Stomach (tissue), 9 donors: ENCODE measurements around the gene AUTS2. TPM values are rescaled to one million over a fixed set of nuclear protein-coding genes. Genes with fewer than 3 reads are reported as not detected.
A peak's percentile ranks its signal among the peaks of the same experiment; 100 is the strongest.

Experiments used
- DNase-seq, 2 donors: peaks; one replicate each; pipeline versions ENCODE4 v3.0.0 to v3.0.0-alpha.2; 2013 to 2019
- H3K27ac ChIP-seq, 5 donors: fragments of 200-600 bp in 4 of 5; sonication (generic) in 4 of 5; one replicate each; pipeline ENCODE4 v1.5.1; 2013 to 2019; ENCODE audit warnings: mild to moderate bottlenecking in 1 of 5, moderate library complexity in 1 of 5
- H3K27me3 ChIP-seq, 3 donors: fragments of 200-600 bp; sonication (generic); one replicate each; pipeline ENCODE4 v1.5.1; 2017 to 2019; ENCODE audit warnings: mixed run types in 1 of 3
- H3K36me3 ChIP-seq, 4 donors: fragments of 200-600 bp; sonication (generic); 1 replicate in 3 of 4; 2 replicates in 1 of 4; pipeline ENCODE4 v1.5.1; 2016 to 2019
- H3K4me1 ChIP-seq, 4 donors: fragments of 200-600 bp; sonication (generic); one replicate each; pipeline ENCODE4 v1.5.1; 2016 to 2019
- H3K4me3 ChIP-seq, 4 donors: fragments of 200-600 bp; sonication (generic) in 3 of 4; one replicate each; pipeline ENCODE4 v1.5.1; 2016 to 2019; ENCODE audit warnings: mild to moderate bottlenecking in 1 of 4
- H3K9me3 ChIP-seq, 4 donors: fragments of 200-600 bp; sonication (generic); one replicate each; pipeline ENCODE4 v1.5.1; 2016 to 2019
- CTCF ChIP-seq, 7 experiments: fragments of 450-650 bp in 4 of 7; fragments of 200-600 bp in 3 of 7; sonication (generic) in 3 of 7; IDR thresholded peaks; one replicate each; pipeline ENCODE4 v1.5.1; 2016 to 2019; ENCODE audit warnings: antibody characterized with exemption in 7 of 7, control low read depth in 2 of 7, mild to moderate bottlenecking in 1 of 7
- EP300 ChIP-seq: sonication (generic); formaldehyde crosslinking; IDR thresholded peaks from one replicate; pipeline ENCODE4 v1.6.1; 2017; ENCODE audit warnings: antibody characterized with exemption
- POLR2A ChIP-seq, 4 donors: fragments of 450-650 bp; IDR thresholded peaks; one replicate each; pipeline ENCODE4 v1.6.1; 2016; ENCODE audit warnings: antibody characterized with exemption in 4 of 4, control low read depth in 2 of 4, mild to moderate bottlenecking in 1 of 4, moderate library complexity in 1 of 4
- POLR2AphosphoS5 ChIP-seq, 3 donors: sonication (generic); formaldehyde crosslinking; IDR thresholded peaks; one replicate each; pipeline ENCODE4 v1.6.1; 2016; ENCODE audit warnings: antibody characterized with exemption in 3 of 3
- WGBS, 5 donors: extraction: QIAGEN DNeasy Blood & Tissue Kit in 3 of 5; methylation state at CpG; one replicate each; pipeline versions ENCODE4 v1.1.5 to v1.1.7; 2013 to 2018; 5-methylcytosine and 5-hydroxymethylcytosine counted together
- intact Hi-C: fragments of 100-400 bp; cut with DNase I; formaldehyde crosslinking; loops from one replicate; pipeline ENCODE4 v1.15.1; 2023; ENCODE audit warnings: low total_unique reads
- polyA plus RNA-seq, 3 donors: library from polyadenylated mRNA; stranded (reverse); fragments of 200-250 nt; gene quantifications; one replicate each; pipeline ENCODE4 v1.2.3, GENCODE V29; 2013
- total RNA-seq, 5 donors: library from RNA; depleted of rRNA; stranded (reverse); fragments of >200 nt; gene quantifications; one replicate each; pipeline versions ENCODE4 v1.1.0 to v1.2.3, GENCODE V29; 2014 to 2016
- donor health status: healthy with polysubstance abuse.
- donor health status: Bipolar disorder and iron deficiency.
- donor health status: healthy.

AUTS2 gene
- total and polyA plus RNA-seq, 8 donors = 3.8 to 90.3 (median 38.1) TPM

DNA sequence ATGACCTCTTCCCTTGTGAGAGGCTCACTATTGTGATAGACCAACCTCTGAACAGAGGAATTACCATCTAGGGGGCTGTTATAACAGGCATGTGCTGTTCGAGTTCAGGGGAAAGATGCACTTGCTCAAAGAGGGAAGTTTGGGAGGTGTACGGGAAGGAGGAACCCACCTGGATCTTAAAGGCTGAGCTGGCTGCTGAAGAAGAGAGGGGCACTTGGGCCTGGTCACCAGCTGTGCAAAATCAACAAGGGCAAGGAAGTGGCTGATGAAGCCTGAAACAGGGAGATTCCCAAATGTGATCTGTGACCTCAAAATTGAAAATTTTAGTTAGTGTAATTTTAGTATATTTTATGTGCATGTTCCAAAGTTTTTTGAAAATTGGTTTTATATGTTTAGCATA lies 407.2 kb downstream of the AUTS2 start:
- no peak for DNase-seq
- Histone ChIP-seq H3K4me1 (peaks cover 0 to 9% (median 2%) of the 10 kb centered on the region in 4 donors), H3K36me3 (no peaks in the 10 kb centered on the region), H3K9me3 (no peaks in the 10 kb centered on the region), H3K27me3 (no peaks in the 10 kb centered on the region), H3K27ac (no peak overlapping the region), H3K4me3 (no peak overlapping the region)
- 68 to 87% (median 76%) methylated on average over 2 of the region's 2 CpGs for WGBS, 5 donors
- intact Hi-C loops = no loop called here
- no peak for TF ChIP-seq POLR2A (IDR thresholded peaks at IDR 0.05)
- TF ChIP-seq POLR2AphosphoS5 (IDR thresholded peaks at IDR 0.05) = no peak
- TF ChIP-seq EP300 = no peak
- no peak for TF ChIP-seq CTCF (IDR thresholded peaks at IDR 0.05)

DNA sequence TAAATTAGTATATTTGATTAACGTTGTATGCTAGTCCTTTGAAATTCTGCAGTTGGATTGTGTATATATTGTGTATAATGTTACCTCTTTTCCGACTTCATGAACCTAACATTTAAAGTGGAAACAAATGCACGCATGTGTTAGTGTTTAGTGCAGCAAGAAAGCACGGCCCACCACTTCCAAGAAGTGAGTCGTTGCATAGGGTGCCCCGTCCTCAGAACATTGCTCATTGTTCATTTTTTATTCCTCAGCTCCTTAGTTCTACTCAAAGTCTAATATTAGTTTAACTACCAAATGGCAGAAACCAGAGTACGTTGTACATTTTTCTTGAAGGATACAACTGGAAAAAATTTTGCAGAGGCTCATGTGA lies 407.6 kb downstream of the AUTS2 start:
- peaks cover 0 to 9% (median 2%) of the 10 kb centered on the region in 4 donors for H3K4me1 ChIP-seq
- DNase-seq = no peak
- TF ChIP-seq CTCF (IDR thresholded peaks at IDR 0.05) (no peak), POLR2A (IDR thresholded peaks at IDR 0.05) (no peak), POLR2AphosphoS5 (IDR thresholded peaks at IDR 0.05) (no peak), EP300 (no peak)
- WGBS, 5 donors = 53 to 79% (median 69%) methylated on average over 7 of the region's 7 CpGs
- no peaks in the 10 kb centered on the region for H3K27me3 ChIP-seq
- H3K36me3 ChIP-seq = no peaks in the 10 kb centered on the region
- H3K4me3 ChIP-seq = no peak overlapping the region
- no peak overlapping the region for H3K27ac ChIP-seq
- intact Hi-C loops = no loop called here
- no peaks in the 10 kb centered on the region for H3K9me3 ChIP-seq

- H3K36me3 ChIP-seq = no peaks in the 10 kb centered on the region
- DNase-seq = peak in 1 of 2 donors; percentile 77
- H3K4me1 ChIP-seq = peaks cover 0 to 9% (median 0%) of the 10 kb centered on the region in 4 donors
- no peak overlapping the region for H3K27ac ChIP-seq
- intact Hi-C loops = no loop called here
- no peaks in the 10 kb centered on the region for H3K9me3 ChIP-seq
- H3K4me3 ChIP-seq = no peak overlapping the region
- H3K27me3 ChIP-seq = no peaks in the 10 kb centered on the region
- no peak for TF ChIP-seq POLR2AphosphoS5 (IDR thresholded peaks at IDR 0.05)
- no peak for TF ChIP-seq EP300
- 32 to 61% (median 52%) methylated on average over 9 of the region's 9 CpGs for WGBS, 5 donors
Observed at GRCh38 chr7:70006261-70006920, 408.1 kb downstream of the AUTS2 start.

DNA sequence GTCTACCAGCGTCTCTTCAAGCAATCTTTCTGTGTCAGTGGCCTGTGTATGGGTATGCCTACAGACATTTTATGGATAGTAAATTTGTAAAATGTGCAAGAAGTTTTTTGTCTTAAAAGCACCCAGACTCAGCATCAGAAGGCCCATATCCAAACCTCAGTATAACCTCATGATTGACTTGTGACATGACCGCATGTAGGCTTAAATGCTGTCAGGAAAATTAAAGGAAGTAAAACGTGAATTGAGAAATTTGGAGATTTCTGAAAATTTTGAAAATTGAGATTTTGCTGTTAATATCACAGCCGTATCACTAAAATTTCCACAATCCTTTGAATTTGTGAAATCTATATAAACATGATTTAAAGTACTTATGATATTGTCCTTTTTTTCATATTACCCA lies 410.2 kb downstream of the AUTS2 start:
- Histone ChIP-seq H3K9me3 (no peaks in the 10 kb centered on the region), H3K4me1 (peaks cover 0 to 9% (median 0%) of the 10 kb centered on the region in 4 donors), H3K36me3 (no peaks in the 10 kb centered on the region), H3K4me3 (no peak overlapping the region), H3K27me3 (no peaks in the 10 kb centered on the region), H3K27ac (no peak overlapping the region)
- WGBS, 5 donors = 89 to 95% (median 93%) methylated on average over 4 of the region's 4 CpGs
- intact Hi-C loops = no loop called here
- TF ChIP-seq POLR2A (IDR thresholded peaks at IDR 0.05) = no peak
- TF ChIP-seq POLR2AphosphoS5 (IDR thresholded peaks at IDR 0.05) = no peak
- no peak for TF ChIP-seq EP300
- TF ChIP-seq CTCF (IDR thresholded peaks at IDR 0.05) = no peak
- no peak for DNase-seq

DNA sequence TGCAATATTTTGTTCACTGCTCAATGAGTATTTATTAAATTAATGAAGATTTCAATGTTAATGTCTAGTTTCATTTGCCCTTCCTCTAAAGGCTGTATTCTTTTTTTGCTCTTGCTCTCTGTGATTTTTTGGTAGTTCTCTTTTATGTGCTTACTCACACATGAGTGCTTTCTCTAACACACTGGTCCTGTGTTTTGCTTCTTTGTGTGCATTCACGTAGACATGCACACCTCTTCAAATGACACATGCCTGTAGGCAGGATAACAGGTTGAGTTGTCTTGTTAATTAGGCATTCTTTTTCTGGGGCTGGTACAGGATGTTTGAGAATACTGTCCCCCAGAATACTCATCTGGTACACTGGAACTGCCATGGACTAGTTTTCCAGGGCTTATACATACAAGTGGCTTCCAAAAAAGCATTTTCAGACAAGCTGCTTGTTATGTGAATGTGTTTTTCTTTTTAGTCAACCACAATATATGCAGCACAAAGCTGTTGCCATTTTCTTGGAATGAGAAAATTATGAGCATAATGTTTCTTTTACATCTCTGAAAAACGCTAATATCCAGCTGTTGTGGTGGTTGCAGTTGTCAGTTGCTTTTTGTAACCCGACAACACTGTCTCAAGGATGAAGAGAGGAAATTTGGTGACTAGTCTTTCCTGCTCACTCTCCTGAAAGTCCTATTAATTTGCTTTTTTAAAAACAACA lies 416.4 kb downstream of the AUTS2 start:
- WGBS, 5 donors = 62 to 82% (median 70%) methylated on average over 3 of the region's 3 CpGs
- H3K4me3 ChIP-seq = no peak overlapping the region
- intact Hi-C loops = no loop called here

More for the DNA sequence above, 416.4 kb downstream of the AUTS2 start:
- peaks cover 0 to 5% (median 0%) of the 10 kb centered on the region in 4 donors for H3K4me1 ChIP-seq
- no peak overlapping the region for H3K27ac ChIP-seq
- no peaks in the 10 kb centered on the region for H3K27me3 ChIP-seq
- no peaks in the 10 kb centered on the region for H3K36me3 ChIP-seq
- DNase-seq = peak in 1 of 2 donors; percentile 22
- TF ChIP-seq CTCF (IDR thresholded peaks at IDR 0.05) (no peak), EP300 (no peak), POLR2AphosphoS5 (IDR thresholded peaks at IDR 0.05) (no peak), POLR2A (IDR thresholded peaks at IDR 0.05) (no peak)
- no peaks in the 10 kb centered on the region for H3K9me3 ChIP-seq
